Mesenchymal stem cell (in vitro differentiated cells and primary cell): ENCODE data around the gene CPNE7.
A peak's percentile ranks its signal among the peaks of the same experiment; 100 is the strongest.

ENCODE experiments used
- DNase-seq: peaks from one replicate; pipeline ENCODE4 v3.0.0-alpha.2; 2013
- H2AFZ ChIP-seq: one replicate; pipeline ENCODE4 v1.6.1; 2013; ENCODE audit warnings: low read depth, mild to moderate bottlenecking, control low read depth, inconsistent platforms, low read length, moderate library complexity
- H2AK5ac ChIP-seq: 2 replicates; pipeline ENCODE4 v1.6.1; 2013; ENCODE audit warnings: low read length, moderate library complexity, mild to moderate bottlenecking, inconsistent platforms; ENCODE audit not compliant: severe bottlenecking
- H2BK120ac ChIP-seq: one replicate; pipeline ENCODE4 v1.6.1; 2013; ENCODE audit warnings: low read depth, mild to moderate bottlenecking, inconsistent platforms, low read length, moderate library complexity
- H2BK12ac ChIP-seq, 2 experiments: one replicate each; pipeline ENCODE4 v1.6.1; 2013; ENCODE audit warnings: inconsistent platforms in 2 of 2, low read length in 2 of 2, mild to moderate bottlenecking in 2 of 2, moderate library complexity in 2 of 2, control low read depth in 1 of 2
- H2BK15ac ChIP-seq: one replicate; pipeline ENCODE4 v1.6.1; 2013; ENCODE audit warnings: mild to moderate bottlenecking, low read depth, inconsistent platforms; ENCODE audit not compliant: poor library complexity, severe bottlenecking
- H2BK5ac ChIP-seq: 2 replicates; pipeline ENCODE4 v1.6.1; 2013; ENCODE audit warnings: low read depth, mild to moderate bottlenecking, low read length, control low read depth, inconsistent platforms; ENCODE audit not compliant: poor library complexity, severe bottlenecking
- H3K14ac ChIP-seq, 2 experiments: one replicate each; pipeline ENCODE4 v1.6.1; 2013; ENCODE audit warnings: inconsistent platforms in 2 of 2, low read length in 2 of 2, control low read depth in 1 of 2, mild to moderate bottlenecking in 1 of 2, moderate library complexity in 1 of 2
- H3K18ac ChIP-seq, 2 experiments: one replicate each; pipeline ENCODE4 v1.6.1; 2013; ENCODE audit warnings: inconsistent platforms in 2 of 2, low read length in 2 of 2, control low read depth in 1 of 2, low read depth in 1 of 2, mild to moderate bottlenecking in 1 of 2
- H3K23ac ChIP-seq, 2 experiments: one replicate each; pipeline ENCODE4 v1.6.1; 2013; ENCODE audit warnings: inconsistent platforms in 2 of 2, low read length in 2 of 2, mild to moderate bottlenecking in 2 of 2, moderate library complexity in 2 of 2, control low read depth in 1 of 2
- H3K27ac ChIP-seq: 2 replicates; pipeline ENCODE4 v1.5.1; 2013; ENCODE audit warnings: mild to moderate bottlenecking, moderate library complexity, low read length, control low read depth, inconsistent platforms; ENCODE audit not compliant: poor library complexity, severe bottlenecking
- H3K27me3 ChIP-seq, 2 experiments: 2 replicates each; pipeline versions ENCODE4 v1.6.1 to v1.7.0; 2013; ENCODE audit warnings: low read length in 2 of 2, mild to moderate bottlenecking in 2 of 2, moderate library complexity in 2 of 2, control low read depth in 1 of 2, inconsistent platforms in 1 of 2; ENCODE audit not compliant: control insufficient read depth in 1 of 2, insufficient read depth in 1 of 2
- H3K36me3 ChIP-seq, 2 experiments: 2 replicates each; pipeline versions ENCODE4 v1.6.1 to v1.7.0; 2013; ENCODE audit warnings: low read length in 2 of 2, control low read depth in 1 of 2, inconsistent platforms in 1 of 2, low read depth in 1 of 2, mild to moderate bottlenecking in 1 of 2; ENCODE audit not compliant: insufficient read depth in 2 of 2, control insufficient read depth in 1 of 2
- H3K4ac ChIP-seq, 2 experiments: one replicate each; pipeline ENCODE4 v1.6.1; 2013; ENCODE audit warnings: inconsistent platforms in 2 of 2, low read length in 2 of 2, mild to moderate bottlenecking in 2 of 2, moderate library complexity in 2 of 2, control low read depth in 1 of 2, low read depth in 1 of 2
- H3K4me1 ChIP-seq: 2 replicates; pipeline ENCODE4 v1.6.1; 2013; ENCODE audit warnings: low read depth, low read length, control low read depth; ENCODE audit not compliant: control insufficient read depth, insufficient read depth
- H3K4me2 ChIP-seq: 2 replicates; pipeline ENCODE4 v1.6.1; 2013; ENCODE audit warnings: low read length, mild to moderate bottlenecking, inconsistent platforms; ENCODE audit not compliant: poor library complexity, severe bottlenecking
- H3K4me3 ChIP-seq, 2 experiments: 2 replicates each; pipeline versions ENCODE4 v1.5.1 to v1.7.0; 2013; ENCODE audit warnings: low read length in 2 of 2, mild to moderate bottlenecking in 2 of 2, control low read depth in 1 of 2, low read depth in 1 of 2; ENCODE audit not compliant: insufficient read depth in 1 of 2
- H3K79me1 ChIP-seq: replicated peaks from 2 replicates; pipeline ENCODE4 v1.6.1; 2013; ENCODE audit warnings: mild to moderate bottlenecking, control low read depth, low read length, inconsistent platforms; ENCODE audit not compliant: poor library complexity, severe bottlenecking
- H3K9ac ChIP-seq: 2 replicates; pipeline ENCODE4 v1.7.0; 2013; ENCODE audit warnings: mild to moderate bottlenecking, low read length, moderate library complexity
- H3K9me3 ChIP-seq: 2 replicates; pipeline ENCODE4 v1.7.0; 2013; ENCODE audit warnings: mild to moderate bottlenecking, low read length; ENCODE audit not compliant: control insufficient read depth
- H4K8ac ChIP-seq: one replicate; pipeline ENCODE4 v1.6.1; 2013; ENCODE audit warnings: inconsistent platforms, mild to moderate bottlenecking, low read length, moderate library complexity
- H4K91ac ChIP-seq: one replicate; pipeline ENCODE4 v1.6.1; 2013; ENCODE audit warnings: mild to moderate bottlenecking, low read length, inconsistent platforms
- WGBS: methylation state at CpG from one replicate; pipeline ENCODE4 v1.1.7; 2013; ENCODE audit warnings: mixed read lengths; 5-methylcytosine and 5-hydroxymethylcytosine counted together

CPNE7 gene

GRCh38 chr16:89563639-89564392, 11.7 kb upstream of the CPNE7 start:
- no peak overlapping the region for H4K91ac ChIP-seq
- H3K18ac ChIP-seq = no peak overlapping the region
- peaks cover 40 to 48% of the 10 kb centered on the region in 2 experiments for H3K36me3 ChIP-seq
- H2AFZ ChIP-seq = no peak overlapping the region
- H2BK120ac ChIP-seq = no peak overlapping the region
- H2BK5ac ChIP-seq = no peak overlapping the region
- H3K9me3 ChIP-seq = no peaks in the 10 kb centered on the region
- H3K14ac ChIP-seq = no peak overlapping the region
- no peak overlapping the region for H3K27ac ChIP-seq
- H3K79me1 ChIP-seq = peaks cover 2% of the 10 kb centered on the region
- H3K4me2 ChIP-seq = no peak overlapping the region
- H3K23ac ChIP-seq = peak overlapping the region in 1 of 2 experiments; percentile 16
- H3K9ac ChIP-seq = peak overlapping the region; percentile 99
- peaks cover 0 to 11% of the 10 kb centered on the region in 2 experiments for H3K27me3 ChIP-seq
- peaks cover 40% of the 10 kb centered on the region for H3K4me1 ChIP-seq
- DNase-seq = no peak
- H2BK12ac ChIP-seq = no peak overlapping the region
- peak overlapping the region in 1 of 2 experiments; percentile 13 for H3K4ac ChIP-seq
- H2AK5ac ChIP-seq = no peak overlapping the region
- H4K8ac ChIP-seq = no peak overlapping the region
- H3K4me3 ChIP-seq = no peak overlapping the region
- 84% methylated on average over 12 of the region's 12 CpGs for WGBS
- H2BK15ac ChIP-seq = no peak overlapping the region

DNA sequence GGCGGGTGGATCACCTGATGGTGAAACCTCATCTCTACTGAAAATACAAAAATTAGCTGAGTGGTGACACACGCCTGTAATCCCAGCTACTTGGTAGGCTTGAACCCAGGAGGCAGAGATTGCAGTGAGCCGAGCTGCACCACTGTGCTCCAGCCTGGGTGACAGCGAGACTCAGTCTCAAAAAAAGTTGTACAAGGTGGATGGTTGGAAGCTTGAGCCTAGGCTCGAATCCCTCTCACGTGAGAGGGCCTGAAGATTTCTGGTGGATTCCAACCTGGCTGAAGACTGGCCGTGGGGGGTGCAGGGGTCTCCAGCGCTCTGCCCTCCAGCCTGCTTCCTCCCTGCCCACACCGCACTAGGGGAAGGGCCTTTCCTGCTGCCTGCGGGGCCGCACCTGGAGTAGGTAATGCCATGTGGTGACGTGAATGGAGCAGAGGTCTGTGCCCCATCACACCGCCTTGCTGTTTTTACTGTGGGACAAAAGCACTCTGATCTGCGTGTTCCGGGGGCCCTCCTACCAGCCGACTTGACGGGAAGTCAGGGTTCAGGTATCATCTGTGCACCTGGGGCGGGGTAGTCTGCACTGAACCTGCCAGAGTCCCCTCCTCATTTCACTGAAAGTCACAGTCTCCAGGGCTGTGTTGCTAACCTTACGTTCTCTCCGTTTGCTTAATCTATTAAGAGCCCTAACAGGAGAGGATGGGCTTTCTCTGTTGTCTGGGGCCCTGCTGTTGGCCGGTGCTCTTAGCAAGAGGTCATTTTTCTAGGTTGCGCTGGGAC, 10.9 kb upstream of the CPNE7 start:
- Histone ChIP-seq H2AK5ac (no peak overlapping the region), H2BK15ac (no peak overlapping the region), H3K14ac (no peak overlapping the region), H3K4ac (no peak overlapping the region), H2BK120ac (no peak overlapping the region), H4K8ac (peak overlapping the region; percentile 73), H3K27me3 (peaks cover 6 to 18% of the 10 kb centered on the region in 2 experiments), H3K27ac (no peak overlapping the region), H3K23ac (no peak overlapping the region), H3K79me1 (peaks cover 1% of the 10 kb centered on the region), H3K4me2 (no peak overlapping the region), H3K4me3 (no peak overlapping the region), H2BK5ac (no peak overlapping the region), H3K36me3 (peaks cover 40 to 48% of the 10 kb centered on the region in 2 experiments), H2AFZ (no peak overlapping the region), H3K18ac (no peak overlapping the region), H2BK12ac (no peak overlapping the region), H3K4me1 (peaks cover 38% of the 10 kb centered on the region), H3K9me3 (no peaks in the 10 kb centered on the region), H3K9ac (peak overlapping the region; percentile 52), H4K91ac (no peak overlapping the region)
- DNase-seq = no peak
- 62% methylated on average over 21 of the region's 22 CpGs for whole genome bisulfite sequencing

DNA sequence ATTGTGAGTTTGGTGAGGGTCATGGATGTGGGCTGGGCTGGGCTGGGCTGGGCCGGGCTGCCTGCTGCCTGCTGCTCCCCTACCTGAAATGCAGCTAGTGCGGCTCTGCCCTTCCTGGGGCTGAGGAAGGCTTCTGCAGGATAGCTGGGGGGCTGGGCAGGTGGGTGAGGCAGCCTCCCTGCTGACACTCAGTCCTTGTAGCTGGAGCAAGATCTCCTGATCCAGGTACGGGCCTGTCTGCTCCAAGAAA, 10.4 kb upstream of the CPNE7 start:
- H4K91ac ChIP-seq = no peak overlapping the region
- DNase-seq = no peak
- peaks cover 38% of the 10 kb centered on the region for H3K4me1 ChIP-seq
- no peak overlapping the region for H3K27ac ChIP-seq
- no peak overlapping the region for H3K23ac ChIP-seq
- H2AK5ac ChIP-seq = no peak overlapping the region
- no peak overlapping the region for H3K18ac ChIP-seq
- H3K4me3 ChIP-seq = peak overlapping the region in 1 of 2 experiments; percentile 70
- no peak overlapping the region for H2BK5ac ChIP-seq
- no peaks in the 10 kb centered on the region for H3K9me3 ChIP-seq
- no peak overlapping the region for H2BK120ac ChIP-seq
- H4K8ac ChIP-seq = peak overlapping the region; percentile 67
- H3K79me1 ChIP-seq = no peaks in the 10 kb centered on the region
- 23% methylated on average over 3 of the region's 3 CpGs for WGBS
- H3K4ac ChIP-seq = no peak overlapping the region
- no peak overlapping the region for H2AFZ ChIP-seq
- peak overlapping the region; percentile 61 for H3K4me2 ChIP-seq
- peak overlapping the region; percentile 52 for H3K9ac ChIP-seq
- peak overlapping the region in 1 of 2 experiments; percentile 49 for H3K14ac ChIP-seq
- no peak overlapping the region for H2BK12ac ChIP-seq
- H3K27me3 ChIP-seq = peaks cover 9 to 22% of the 10 kb centered on the region in 2 experiments
- H3K36me3 ChIP-seq = peaks cover 40 to 48% of the 10 kb centered on the region in 2 experiments
- no peak overlapping the region for H2BK15ac ChIP-seq
